D341Med (cell line): Measurements from ENCODE around the gene NOD2.
A peak's percentile ranks its signal among the peaks of the same experiment; 100 is the strongest.

Experiments
- DNase-seq: peaks from one replicate; pipeline ENCODE4 v3.0.0; 2012; ENCODE audit warnings: low spot score

Gene NOD2

GRCh38 chr16:50692999-50693781 lies at the start of gene NOD2:
Gene NOD2 (plus strand): TSS chr16:50693606. CDS start chr16:50699496, 5,890 bp downstream.
- peak; percentile 67 for DNase-seq

- DNase-seq: no peak
These were observed 49.2 kb upstream of the NOD2 start for GRCh38 chr16:50644245-50644644.

GRCh38 chr16:50644729-50645128 lies 48.7 kb upstream of the NOD2 start:
- peak; percentile 67 for DNase-seq

GRCh38 chr16:50645563-50646220 lies 47.7 kb upstream of the NOD2 start:
- DNase-seq: no peak

GRCh38 chr16:50646345-50646744 lies 47.1 kb upstream of the NOD2 start:
- DNase-seq: no peak

- DNase-seq: no peak
These were observed 41.5 kb upstream of the NOD2 start for GRCh38 chr16:50651835-50652438.

- DNase-seq: no peak
These were observed 40.5 kb upstream of the NOD2 start for GRCh38 chr16:50652836-50653425.

- no peak for DNase-seq
These were observed 39.5 kb upstream of the NOD2 start for GRCh38 chr16:50653633-50654519.

- DNase-seq: no peak
These were observed 37.8 kb upstream of the NOD2 start for GRCh38 chr16:50655558-50656055.

- DNase-seq: no peak
These were observed 36.2 kb upstream of the NOD2 start for GRCh38 chr16:50657241-50657640.

- DNase-seq: no peak
These were observed 33.6 kb upstream of the NOD2 start for GRCh38 chr16:50659806-50660205.

GRCh38 chr16:50662306-50662940 lies 31.0 kb upstream of the NOD2 start:
- DNase-seq: no peak

- no peak for DNase-seq
These were observed 29.1 kb upstream of the NOD2 start for GRCh38 chr16:50664270-50664669.

GRCh38 chr16:50665128-50665878 lies 28.1 kb upstream of the NOD2 start:
- DNase-seq: peak; percentile 85

GRCh38 chr16:50666658-50667496 lies 26.5 kb upstream of the NOD2 start:
- DNase-seq: no peak

GRCh38 chr16:50667497-50668367 lies 25.7 kb upstream of the NOD2 start:
- no peak for DNase-seq

- DNase-seq: no peak
These were observed 24.9 kb upstream of the NOD2 start for GRCh38 chr16:50668368-50669008.

- DNase-seq: no peak
These were observed 23.7 kb upstream of the NOD2 start for GRCh38 chr16:50669741-50670140.
